GM12865 (cell line): Measurements from ENCODE around the gene ITPR1.

ENCODE experiments used
- DNase-seq: peaks from one replicate; pipeline ENCODE4 v3.0.0; 2010; ENCODE audit warnings: low read depth
- H3K4me3 ChIP-seq: 2 replicates; pipeline ENCODE4 v1.5.1; 2011; ENCODE audit warnings: mild to moderate bottlenecking, low read depth, low read length, control low read depth
- TF ChIP-seq, protein P1 (sequence below): IDR thresholded peaks from 2 replicates; pipeline ENCODE4 v1.5.1; 2011; ENCODE audit warnings: low read length, control low read depth, low read depth, inconsistent platforms; ENCODE audit not compliant: insufficient read depth; ENCODE audit errors: missing control alignments

Gene ITPR1

DNA sequence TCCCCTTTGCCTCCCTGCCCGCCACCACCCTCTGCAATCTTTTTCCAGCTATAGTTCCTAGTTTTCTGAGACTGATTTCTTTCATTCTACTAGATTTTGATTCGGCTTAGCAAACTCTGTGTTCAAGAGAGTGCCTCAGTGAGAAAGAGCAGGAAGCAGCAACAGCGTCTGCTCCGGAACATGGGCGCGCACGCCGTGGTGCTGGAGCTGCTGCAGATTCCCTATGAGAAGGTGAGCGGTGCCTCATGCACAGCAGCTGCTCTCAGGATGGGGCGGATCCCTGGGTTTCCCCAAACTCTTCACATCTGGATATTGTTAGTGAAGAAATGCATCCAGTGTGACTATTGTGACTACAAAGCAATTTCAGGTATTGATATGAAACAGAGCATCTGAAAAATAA lies 191.8 kb downstream of the ITPR1 start:
- H3K4me3 ChIP-seq, result no peak overlapping the region
- TF ChIP-seq, protein P1, sequence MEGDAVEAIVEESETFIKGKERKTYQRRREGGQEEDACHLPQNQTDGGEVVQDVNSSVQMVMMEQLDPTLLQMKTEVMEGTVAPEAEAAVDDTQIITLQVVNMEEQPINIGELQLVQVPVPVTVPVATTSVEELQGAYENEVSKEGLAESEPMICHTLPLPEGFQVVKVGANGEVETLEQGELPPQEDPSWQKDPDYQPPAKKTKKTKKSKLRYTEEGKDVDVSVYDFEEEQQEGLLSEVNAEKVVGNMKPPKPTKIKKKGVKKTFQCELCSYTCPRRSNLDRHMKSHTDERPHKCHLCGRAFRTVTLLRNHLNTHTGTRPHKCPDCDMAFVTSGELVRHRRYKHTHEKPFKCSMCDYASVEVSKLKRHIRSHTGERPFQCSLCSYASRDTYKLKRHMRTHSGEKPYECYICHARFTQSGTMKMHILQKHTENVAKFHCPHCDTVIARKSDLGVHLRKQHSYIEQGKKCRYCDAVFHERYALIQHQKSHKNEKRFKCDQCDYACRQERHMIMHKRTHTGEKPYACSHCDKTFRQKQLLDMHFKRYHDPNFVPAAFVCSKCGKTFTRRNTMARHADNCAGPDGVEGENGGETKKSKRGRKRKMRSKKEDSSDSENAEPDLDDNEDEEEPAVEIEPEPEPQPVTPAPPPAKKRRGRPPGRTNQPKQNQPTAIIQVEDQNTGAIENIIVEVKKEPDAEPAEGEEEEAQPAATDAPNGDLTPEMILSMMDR, result no peak
- no peak for DNase-seq

DNA sequence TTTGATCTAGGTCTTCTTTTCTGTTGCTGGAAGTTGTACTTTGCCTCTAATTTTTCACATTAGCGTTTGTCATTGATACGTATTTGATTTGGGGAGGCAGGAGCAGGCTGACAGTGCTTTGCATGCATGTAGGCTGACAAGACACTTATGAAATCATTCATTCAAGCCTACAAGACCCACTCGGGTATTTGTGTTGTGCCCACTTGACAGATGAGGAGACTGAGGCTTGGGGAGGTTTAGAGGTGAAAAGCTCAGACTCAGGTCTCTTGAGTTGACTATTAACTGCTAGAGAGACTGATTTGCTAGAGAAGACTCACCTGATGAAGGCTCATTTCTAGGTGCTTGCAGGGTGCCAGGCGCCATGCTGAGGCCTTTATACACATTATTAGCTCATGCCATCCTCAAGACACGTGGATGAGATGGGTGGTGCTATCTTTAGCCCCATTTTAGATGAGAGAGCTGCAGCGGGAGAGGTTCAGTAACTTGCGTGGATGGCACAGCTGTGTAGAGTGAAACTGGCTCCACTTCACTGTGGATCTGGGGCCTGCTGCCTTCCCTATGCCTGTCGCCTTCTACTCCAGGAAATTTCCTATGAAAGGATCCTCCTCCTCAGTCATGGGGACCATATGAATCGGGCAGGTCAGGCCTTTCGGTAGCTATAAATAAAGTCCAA lies 192.7 kb downstream of the ITPR1 start:
- no peak overlapping the region for H3K4me3 ChIP-seq
- no peak for DNase-seq
- TF ChIP-seq, protein P1, result no peak

DNA sequence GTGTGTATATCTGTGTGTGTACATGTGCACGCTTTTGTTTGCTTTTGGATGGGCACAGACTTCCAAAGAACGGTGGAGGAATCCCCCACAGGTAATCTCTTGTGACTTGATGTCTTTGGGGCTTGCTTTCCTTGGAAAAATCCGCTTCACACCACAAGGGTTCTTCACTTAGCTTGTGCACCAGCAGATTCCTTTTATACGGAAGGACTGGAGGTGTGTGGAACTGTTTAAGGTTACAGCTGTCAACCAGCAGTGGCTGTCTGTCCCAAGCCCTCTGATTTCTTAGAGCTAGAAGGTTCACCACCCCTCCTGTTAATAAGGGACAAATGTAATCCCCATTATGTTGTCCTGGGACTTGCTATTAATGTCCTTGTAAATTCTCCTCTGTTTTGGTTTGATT lies 193.5 kb downstream of the ITPR1 start:
- no peak overlapping the region for H3K4me3 ChIP-seq
- TF ChIP-seq, protein P1, result no peak
- no peak for DNase-seq

DNA sequence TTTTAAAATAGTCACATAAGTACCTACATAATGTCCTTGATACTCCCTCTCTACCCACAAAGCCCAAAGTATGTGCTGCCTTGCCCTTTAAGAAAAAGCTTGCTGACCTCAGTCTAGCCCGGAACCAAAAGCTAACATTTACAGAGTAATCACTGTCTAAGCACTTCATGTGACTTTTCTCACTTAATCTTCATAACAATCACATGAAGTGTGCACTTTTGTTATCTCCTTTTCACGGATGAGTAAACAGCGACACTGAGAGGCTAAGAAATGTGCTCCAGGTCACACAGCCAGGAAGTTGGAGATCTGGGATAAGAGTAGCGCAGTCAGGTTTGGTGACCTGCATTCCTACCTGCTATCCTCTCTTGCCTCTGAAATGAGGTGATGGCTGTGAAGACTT lies 194.0 kb downstream of the ITPR1 start:
- no peak overlapping the region for H3K4me3 ChIP-seq
- TF ChIP-seq, protein P1, result no peak
- no peak for DNase-seq

DNA sequence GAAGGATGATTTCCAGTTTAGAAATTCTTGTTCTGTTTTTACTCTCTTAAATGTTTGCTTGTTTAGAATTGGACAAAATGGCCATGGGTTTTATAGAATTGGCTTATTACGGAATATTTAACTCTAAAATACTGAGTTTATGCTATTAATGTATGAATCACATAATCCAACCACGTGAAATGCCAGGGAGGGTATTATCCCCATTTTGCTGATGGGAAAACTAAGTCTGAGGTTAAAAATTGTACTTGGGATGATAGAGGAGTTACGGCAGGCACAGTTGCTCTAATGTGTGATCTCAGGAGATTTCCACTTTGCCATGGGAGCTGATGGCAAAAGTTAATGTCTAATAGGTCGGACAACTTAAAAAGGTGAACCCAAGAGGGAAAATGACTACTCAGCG lies 194.4 kb downstream of the ITPR1 start:
- DNase-seq, result no peak
- TF ChIP-seq, protein P1, result no peak
- H3K4me3 ChIP-seq, result no peak overlapping the region

DNA sequence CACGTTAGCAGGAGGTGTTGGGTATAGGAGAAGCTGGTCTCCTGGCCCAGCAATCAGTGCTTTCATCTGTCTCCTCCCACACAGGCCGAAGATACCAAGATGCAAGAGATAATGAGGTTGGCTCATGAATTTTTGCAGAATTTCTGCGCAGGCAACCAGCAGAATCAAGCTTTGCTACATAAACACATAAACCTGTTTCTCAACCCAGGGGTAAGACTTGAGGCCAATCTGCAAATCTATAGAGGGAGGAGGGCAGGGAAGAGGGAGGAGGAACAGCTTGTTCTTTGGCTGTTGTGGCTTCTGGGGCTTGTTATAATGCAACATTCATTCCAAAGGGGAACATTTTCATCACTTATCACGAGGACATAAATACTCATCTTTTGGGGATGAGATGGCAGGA lies 195.3 kb downstream of the ITPR1 start:
- DNase-seq, result no peak
- no peak overlapping the region for H3K4me3 ChIP-seq
- TF ChIP-seq, protein P1, result no peak

DNA sequence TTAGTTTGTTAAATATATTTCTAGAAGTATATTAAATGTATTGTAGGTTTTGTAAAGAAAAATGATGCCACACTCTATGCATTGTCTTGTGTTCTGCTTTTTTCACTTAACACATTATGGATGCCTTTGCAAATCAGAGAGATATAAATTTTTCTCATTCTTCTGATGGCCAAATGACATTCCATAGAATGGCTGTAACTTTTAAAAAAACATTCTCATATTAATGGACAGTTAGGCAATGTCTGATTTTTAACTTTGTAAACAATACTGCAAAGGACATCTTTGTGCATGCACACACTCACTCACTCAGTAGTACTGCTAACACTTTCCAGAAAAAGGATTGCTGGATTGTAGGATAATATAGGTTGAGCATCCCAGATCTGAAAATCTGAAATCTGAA lies 195.9 kb downstream of the ITPR1 start:
- TF ChIP-seq, protein P1, result no peak
- no peak for DNase-seq
- H3K4me3 ChIP-seq, result no peak overlapping the region
